ENCODE data around the gene SLC5A10. TPM values are rescaled to one million over a fixed set of nuclear protein-coding genes. Genes with fewer than 3 reads are reported as not detected.
A peak's percentile ranks its signal among the peaks of the same experiment; 100 is the strongest.

Gene SLC5A10
- total and polyA plus RNA-seq, 10 donors, result 0.17 to 2.1 (median 1.5) TPM; not detected in 5

DNA sequence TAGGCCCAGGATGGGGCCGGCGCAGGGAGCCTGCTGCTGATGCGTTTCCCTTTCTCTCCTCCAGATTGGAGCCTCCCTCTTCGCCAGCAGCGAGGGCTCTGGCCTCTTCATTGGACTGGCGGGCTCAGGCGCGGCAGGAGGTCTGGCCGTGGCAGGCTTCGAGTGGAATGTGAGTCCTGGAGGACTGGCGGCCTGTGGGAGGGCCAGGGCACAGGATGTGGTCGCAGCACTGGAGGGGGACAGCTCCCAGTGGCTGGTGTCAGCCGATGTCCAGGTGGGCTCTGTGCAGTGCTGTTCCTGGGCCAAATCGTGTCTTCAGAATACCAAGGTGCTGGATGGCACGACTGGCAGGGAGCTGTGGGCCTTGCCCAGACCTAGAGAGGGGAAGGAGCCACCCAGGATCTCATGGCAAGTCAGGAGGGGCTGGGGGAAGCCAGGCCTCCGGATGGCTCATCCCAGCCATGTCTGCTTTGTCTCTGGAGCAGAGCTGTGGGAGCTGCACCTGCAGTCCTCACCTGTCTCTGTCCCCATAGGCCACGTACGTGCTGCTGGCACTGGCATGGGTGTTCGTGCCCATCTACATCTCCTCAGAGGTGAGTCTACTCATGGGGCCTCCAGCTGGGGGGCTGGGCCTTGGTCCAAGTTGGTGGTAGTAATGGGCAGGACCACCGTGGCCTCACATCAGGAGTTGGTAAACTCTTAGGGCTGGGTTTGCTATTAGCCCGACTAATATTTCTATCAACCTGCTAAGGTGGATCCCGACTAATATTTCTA, 7.3 kb downstream of the SLC5A10 start:
- Histone ChIP-seq H3K36me3 (no peaks in the 10 kb centered on the region), H3K4me1 (peaks cover 0 to 18% (median 6%) of the 10 kb centered on the region in 6 donors), H3K27ac (no peak overlapping the region), H3K9me3 (no peaks in the 10 kb centered on the region), H3K4me3 (no peak overlapping the region), H3K27me3 (replicated peaks in 1 of 7) (no peaks in the 10 kb centered on the region)
- DNase-seq, result peak; percentile 72
- 78 to 83% (median 82%) methylated on average over 11 to 22 of the region's 22 CpGs for WGBS, 5 donors
- no peak for TF ChIP-seq POLR2AphosphoS5 (IDR thresholded peaks at IDR 0.05)
- intact Hi-C loops (cut with DNase I; ENCODE audit: low total_unique reads), result no loop called here

DNA sequence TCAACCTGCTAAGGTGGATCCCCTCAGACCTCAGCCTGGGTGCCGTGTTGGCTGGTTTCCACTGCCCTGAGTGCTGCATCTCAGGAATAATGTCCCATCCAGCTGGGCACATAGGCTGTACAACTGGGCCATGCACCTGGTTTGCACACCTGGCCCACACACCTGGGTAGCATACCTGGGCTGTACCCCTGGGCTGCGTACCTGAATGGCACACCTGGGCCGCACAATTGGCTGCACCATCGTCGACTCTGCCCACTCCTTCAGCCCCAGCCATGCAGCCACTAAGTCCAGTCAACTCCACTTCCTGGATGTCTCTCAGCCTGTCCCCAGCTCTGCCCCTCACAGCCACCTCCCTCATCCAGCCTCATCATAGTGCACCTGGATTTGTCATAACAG, 7.9 kb downstream of the SLC5A10 start:
- 90 to 95% (median 92%) methylated on average over 5 of the region's 5 CpGs for WGBS, 5 donors
- Histone ChIP-seq H3K27ac (no peak overlapping the region), H3K4me3 (no peak overlapping the region), H3K36me3 (no peaks in the 10 kb centered on the region), H3K27me3 (replicated peaks in 1 of 7) (no peaks in the 10 kb centered on the region), H3K4me1 (peaks cover 0 to 18% (median 6%) of the 10 kb centered on the region in 6 donors), H3K9me3 (no peaks in the 10 kb centered on the region)
- intact Hi-C loops (cut with DNase I; ENCODE audit: low total_unique reads), result no loop called here
- TF ChIP-seq POLR2AphosphoS5 (IDR thresholded peaks at IDR 0.05) (no peak), CTCF (IDR thresholded peaks at IDR 0.05 in 8 of 11, conservative IDR thresholded peaks at IDR 0.05 in 3 of 11) (no peak), POLR2A (IDR thresholded peaks at IDR 0.05) (no peak)
- no peak for DNase-seq

DNA sequence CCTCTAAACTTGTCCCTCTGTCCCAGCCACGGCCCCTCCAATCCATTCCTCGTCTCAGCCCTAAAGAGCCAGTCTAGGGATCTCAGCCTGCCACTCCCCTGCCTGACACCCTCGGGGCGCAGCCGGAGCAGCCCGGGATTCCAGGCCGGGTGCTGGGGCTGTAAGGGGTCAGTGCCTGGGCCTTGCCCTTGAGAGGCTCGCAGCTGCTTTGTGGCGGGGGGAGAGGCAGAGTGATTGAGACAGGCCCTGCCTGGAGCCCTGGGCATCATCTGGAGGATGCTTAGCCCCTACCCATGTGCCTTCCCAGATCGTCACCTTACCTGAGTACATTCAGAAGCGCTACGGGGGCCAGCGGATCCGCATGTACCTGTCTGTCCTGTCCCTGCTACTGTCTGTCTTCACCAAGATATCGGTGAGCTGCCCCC, 8.3 kb downstream of the SLC5A10 start:
- no peak for DNase-seq
- 81 to 96% (median 93%) methylated on average over 8 to 15 of the region's 15 CpGs for WGBS, 5 donors
- Histone ChIP-seq H3K9me3 (no peaks in the 10 kb centered on the region), H3K27ac (no peak overlapping the region), H3K4me3 (no peak overlapping the region), H3K4me1 (peaks cover 0 to 19% (median 6%) of the 10 kb centered on the region in 6 donors), H3K36me3 (no peaks in the 10 kb centered on the region), H3K27me3 (replicated peaks in 1 of 7) (no peaks in the 10 kb centered on the region)
- TF ChIP-seq CTCF (IDR thresholded peaks at IDR 0.05 in 8 of 11, conservative IDR thresholded peaks at IDR 0.05 in 3 of 11) (no peak), POLR2AphosphoS5 (IDR thresholded peaks at IDR 0.05) (no peak)
- intact Hi-C loops (cut with DNase I; ENCODE audit: low total_unique reads), result no loop called here

DNA sequence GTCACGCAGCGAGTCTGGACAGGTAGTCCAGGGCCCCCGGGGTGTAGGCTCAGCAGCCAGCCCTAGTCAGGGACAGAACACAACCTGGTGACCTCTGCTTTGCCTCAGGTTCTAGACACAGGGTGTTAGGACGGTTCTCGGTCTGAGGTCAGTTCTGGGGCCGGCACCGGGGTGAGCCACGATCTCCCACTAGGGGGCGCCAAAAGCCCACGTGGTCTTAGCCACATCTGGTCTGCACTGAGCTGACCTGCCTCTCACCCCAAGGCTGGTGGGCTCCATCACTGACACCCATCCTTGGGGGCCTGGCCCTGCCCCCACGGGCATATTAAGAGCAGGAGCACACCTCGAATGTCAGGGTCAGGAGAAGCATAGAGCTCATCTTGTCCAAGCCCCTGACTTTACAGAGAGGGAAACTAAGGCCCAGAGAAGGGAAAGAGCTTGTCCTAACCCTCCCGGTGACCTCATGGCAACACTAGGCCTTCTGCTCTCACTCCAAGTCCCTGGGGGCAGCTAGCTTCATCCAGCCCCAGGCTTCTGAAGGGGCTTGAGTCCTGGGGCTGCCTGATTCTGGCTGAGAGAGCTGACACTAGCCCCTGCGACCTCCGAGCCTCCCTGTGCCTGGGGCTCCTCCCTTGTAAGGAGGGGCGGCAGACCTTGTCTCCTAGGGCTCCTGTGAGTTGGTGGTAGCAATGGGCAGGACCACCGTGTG, 9.0 kb downstream of the SLC5A10 start:
- TF ChIP-seq POLR2AphosphoS5 (IDR thresholded peaks at IDR 0.05) (peak in 1 of 3 donors; percentile 58), CTCF (IDR thresholded peaks at IDR 0.05 in 8 of 11, conservative IDR thresholded peaks at IDR 0.05 in 3 of 11) (peak; percentile 88 to 98 (median 92)), POLR2A (IDR thresholded peaks at IDR 0.05) (no peak)
- 35 to 45% (median 39%) methylated on average over 6 to 17 of the region's 17 CpGs for WGBS, 5 donors
- intact Hi-C loops (cut with DNase I; ENCODE audit: low total_unique reads), result no loop called here
- H3K36me3 ChIP-seq, result no peaks in the 10 kb centered on the region
- H3K4me1 ChIP-seq, result peaks cover 0 to 21% (median 7%) of the 10 kb centered on the region in 6 donors
- peak; percentile 95 for DNase-seq
- no peaks in the 10 kb centered on the region for H3K27me3 ChIP-seq (replicated peaks in 1 of 7)
- no peaks in the 10 kb centered on the region for H3K9me3 ChIP-seq
- H3K27ac ChIP-seq, result no peak overlapping the region
- H3K4me3 ChIP-seq, result no peak overlapping the region
